ENCODE data around the gene IFT88. TPM values are rescaled to one million over a fixed set of nuclear protein-coding genes. Genes with fewer than 3 reads are reported as not detected.
A peak's percentile ranks its signal among the peaks of the same experiment; 100 is the strongest.

IFT88 gene
- total and polyA plus RNA-seq, 4 donors: 7.1 to 18.7 (median 10.5) TPM

- Histone ChIP-seq H3K27ac (ENCODE audit: low read depth in 1 of 2, low read length in 2 of 2) (no peak overlapping the region), H3K4me1 (ENCODE audit: control insufficient read depth in 4 of 4, insufficient read depth in 4 of 4, low read length in 3 of 4) (peaks cover 5 to 26% (median 11%) of the 10 kb centered on the region in 4 donors), H3K9me3 (ENCODE audit: control insufficient read depth in 4 of 4, low read length in 3 of 4) (no peaks in the 10 kb centered on the region), H3K9ac (ENCODE audit: low read depth in 1 of 2, low read length in 2 of 2) (no peak overlapping the region), H3K27me3 (ENCODE audit: control insufficient read depth in 4 of 4, insufficient read depth in 4 of 4, low read length in 3 of 4) (no peaks in the 10 kb centered on the region), H3K36me3 (ENCODE audit: control insufficient read depth in 4 of 4, insufficient read depth in 3 of 4, low read depth in 1 of 4, low read length in 3 of 4) (peaks cover 0 to under 1% (median 0%) of the 10 kb centered on the region in 4 donors), H3K4me3 (ENCODE audit: low read depth in 1 of 3, low read length in 3 of 3) (no peak overlapping the region)
- no peak for DNase-seq (ENCODE audit: low spot score)
- TF ChIP-seq YY1 (IDR thresholded peaks at IDR 0.05) (no peak), ZBTB33 (IDR thresholded peaks at IDR 0.05) (no peak), CTCF (IDR thresholded peaks at IDR 0.05; ENCODE audit: low read depth, low read length, missing input control) (no peak), EGR1 (IDR thresholded peaks at IDR 0.05; ENCODE audit: low read depth in 2 of 2) (no peak)
- 94% methylated on average over 1 of the region's 1 CpG for WGBS
Measured at GRCh38 chr13:20570517-20570916, 3.6 kb downstream of the IFT88 start.

- H3K27ac ChIP-seq (ENCODE audit: low read depth in 1 of 2, low read length in 2 of 2): no peak overlapping the region
- H3K4me3 ChIP-seq (ENCODE audit: low read depth in 1 of 3, low read length in 3 of 3): no peak overlapping the region
- no peak for DNase-seq (ENCODE audit: low spot score)
- H3K9me3 ChIP-seq (ENCODE audit: control insufficient read depth in 4 of 4, low read length in 3 of 4): no peaks in the 10 kb centered on the region
- H3K9ac ChIP-seq (ENCODE audit: low read depth in 1 of 2, low read length in 2 of 2): no peak overlapping the region
- H3K36me3 ChIP-seq (ENCODE audit: control insufficient read depth in 4 of 4, insufficient read depth in 3 of 4, low read depth in 1 of 4, low read length in 3 of 4): peaks cover 0 to 5% (median 0%) of the 10 kb centered on the region in 4 donors
- H3K27me3 ChIP-seq (ENCODE audit: control insufficient read depth in 4 of 4, insufficient read depth in 4 of 4, low read length in 3 of 4): no peaks in the 10 kb centered on the region
- H3K4me1 ChIP-seq (ENCODE audit: control insufficient read depth in 4 of 4, insufficient read depth in 4 of 4, low read length in 3 of 4): peaks cover 5 to 22% (median 11%) of the 10 kb centered on the region in 4 donors
- TF ChIP-seq ZBTB33 (IDR thresholded peaks at IDR 0.05) (no peak), SP1 (IDR thresholded peaks at IDR 0.05) (no peak), GABPA (IDR thresholded peaks at IDR 0.05 in 1 of 2, conservative IDR thresholded peaks at IDR 0.05 in 1 of 2) (no peak), ATF3 (IDR thresholded peaks at IDR 0.05) (no peak)
Measured at GRCh38 chr13:20571676-20572075, 4.7 kb downstream of the IFT88 start.

- 45% methylated on average over 4 of the region's 4 CpGs for WGBS
- H3K4me1 ChIP-seq (ENCODE audit: control insufficient read depth in 4 of 4, insufficient read depth in 4 of 4, low read length in 3 of 4): peaks cover 5 to 14% (median 11%) of the 10 kb centered on the region in 4 donors
- H3K27ac ChIP-seq (ENCODE audit: low read depth in 1 of 2, low read length in 2 of 2): peak overlapping the region in 1 of 2 donors; percentile 27
- H3K36me3 ChIP-seq (ENCODE audit: control insufficient read depth in 4 of 4, insufficient read depth in 3 of 4, low read depth in 1 of 4, low read length in 3 of 4): peaks cover 0 to 5% (median 0%) of the 10 kb centered on the region in 4 donors
- no peaks in the 10 kb centered on the region for H3K27me3 ChIP-seq (ENCODE audit: control insufficient read depth in 4 of 4, insufficient read depth in 4 of 4, low read length in 3 of 4)
- no peaks in the 10 kb centered on the region for H3K9me3 ChIP-seq (ENCODE audit: control insufficient read depth in 4 of 4, low read length in 3 of 4)
- no peak for DNase-seq (ENCODE audit: low spot score)
- TF ChIP-seq YY1 (IDR thresholded peaks at IDR 0.05) (peak; percentile 2), TAF1 (conservative IDR thresholded peaks at IDR 0.05) (no peak)
- no peak overlapping the region for H3K4me3 ChIP-seq (ENCODE audit: low read depth in 1 of 3, low read length in 3 of 3)
- no peak overlapping the region for H3K9ac ChIP-seq (ENCODE audit: low read depth in 1 of 2, low read length in 2 of 2)
Measured at GRCh38 chr13:20573186-20573585, 6.2 kb downstream of the IFT88 start.

Data from liver (tissue), 9 donors.